GM11168 (cell line): ENCODE results near the gene ARHGAP19.

Source experiments
- in situ Hi-C: fragments of 300-500 bp; cut with MboI; formaldehyde crosslinking; loops from one replicate; pipeline ENCODE4 v1.12.0; 2022; ENCODE audit warnings: low sequenced_read_pairs; ENCODE audit not compliant: unreplicated experiment

ARHGAP19 gene

GRCh38 chr10:97323501-97323900 is 31.1 kb upstream of the ARHGAP19 start:
- in situ Hi-C loops: no loop called here

GRCh38 chr10:97321804-97322190 is 29.4 kb upstream of the ARHGAP19 start:
- in situ Hi-C loops: no loop called here

- in situ Hi-C loops: no loop called here
Observed at GRCh38 chr10:97321032-97321803, 28.8 kb upstream of the ARHGAP19 start.

GRCh38 chr10:97320480-97321031 is 28.1 kb upstream of the ARHGAP19 start:
- in situ Hi-C loops: no loop called here

- in situ Hi-C loops: no loop called here
Observed at GRCh38 chr10:97319671-97320479, 27.4 kb upstream of the ARHGAP19 start.

DNA sequence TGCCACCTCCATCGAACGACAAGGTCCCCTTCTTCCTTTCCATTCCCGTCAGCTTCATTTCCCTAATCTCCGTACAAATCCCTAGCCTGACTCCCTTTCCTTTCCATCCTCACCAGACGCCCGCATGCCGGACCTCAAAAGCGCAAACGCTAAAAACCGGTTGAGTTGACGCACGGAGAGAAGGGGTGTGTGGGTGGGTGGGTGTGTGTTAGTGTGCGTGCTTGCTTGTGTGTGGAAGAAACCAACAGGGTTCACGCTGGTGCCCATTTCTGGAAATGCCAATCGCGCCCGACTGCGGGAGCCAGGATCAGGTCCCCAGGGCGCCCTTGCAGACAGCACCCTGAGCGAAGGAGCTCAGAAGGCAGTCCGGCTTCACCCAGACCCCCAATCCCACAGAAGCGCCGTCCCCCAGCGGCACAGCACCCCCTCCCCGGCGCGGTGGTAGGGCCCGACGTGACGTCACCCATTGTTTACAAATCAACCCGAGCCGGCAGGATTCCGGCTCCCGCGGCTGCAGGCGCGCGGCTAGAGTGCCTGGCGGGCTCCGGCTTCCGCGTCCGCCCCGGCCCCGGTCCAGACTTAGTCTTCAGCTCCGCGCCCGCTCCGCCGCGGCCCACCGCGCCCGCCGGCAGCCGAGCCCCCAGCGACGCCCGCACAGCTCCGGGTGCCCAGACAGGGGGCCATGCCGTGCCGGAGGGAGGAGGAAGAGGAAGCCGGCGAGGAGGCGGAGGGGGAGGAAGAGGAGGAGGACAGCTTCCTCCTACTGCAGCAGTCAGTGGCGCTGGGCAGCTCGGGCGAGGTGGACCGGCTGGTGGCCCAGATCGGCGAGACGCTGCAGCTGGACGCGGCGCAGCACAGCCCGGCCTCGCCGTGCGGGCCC is 26.6 kb upstream of the ARHGAP19 start, which contains the start of gene FRAT1:
Gene FRAT1, plus strand, starts transcription at position 500 of the 880 bp plus-strand sequence. Its CDS starts 183 bp downstream, at position 683.
- in situ Hi-C loops: no loop called here

GRCh38 chr10:97314671-97315070 is 22.2 kb upstream of the ARHGAP19 start:
- in situ Hi-C loops: no loop called here

- in situ Hi-C loops: no loop called here
Observed at GRCh38 chr10:97312897-97313296, 20.5 kb upstream of the ARHGAP19 start.

- in situ Hi-C loops: no loop called here
Observed at GRCh38 chr10:97311111-97311626, 18.7 kb upstream of the ARHGAP19 start.

GRCh38 chr10:97307866-97308780 is 15.7 kb upstream of the ARHGAP19 start:
- in situ Hi-C loops: no loop called here

DNA sequence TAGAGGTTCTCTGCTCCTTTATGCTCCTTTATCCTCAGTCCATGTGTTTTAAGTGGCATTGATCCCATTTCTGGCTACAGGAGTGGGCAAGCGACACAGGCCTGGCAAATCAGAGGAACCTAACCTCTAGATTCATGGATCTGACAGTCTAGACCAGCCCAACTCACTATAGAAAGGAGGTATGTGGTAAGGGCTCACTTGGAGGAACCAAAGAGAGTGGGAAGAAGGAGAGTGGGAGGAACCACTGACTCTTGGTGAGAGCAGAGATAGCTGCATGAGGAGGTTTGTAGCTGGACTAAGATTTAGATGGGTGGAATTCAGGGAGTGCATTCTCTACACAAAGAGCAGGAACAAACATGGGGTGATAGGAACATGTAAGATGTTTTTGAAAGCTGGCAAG is 15.0 kb upstream of the ARHGAP19 start:
- in situ Hi-C loops: no loop called here

- in situ Hi-C loops: no loop called here
Observed at GRCh38 chr10:97302088-97302791, 9.8 kb upstream of the ARHGAP19 start.

GRCh38 chr10:97300980-97301379 is 8.5 kb upstream of the ARHGAP19 start:
- in situ Hi-C loops: no loop called here

GRCh38 chr10:97298223-97298571 is 5.8 kb upstream of the ARHGAP19 start:
- in situ Hi-C loops: no loop called here

DNA sequence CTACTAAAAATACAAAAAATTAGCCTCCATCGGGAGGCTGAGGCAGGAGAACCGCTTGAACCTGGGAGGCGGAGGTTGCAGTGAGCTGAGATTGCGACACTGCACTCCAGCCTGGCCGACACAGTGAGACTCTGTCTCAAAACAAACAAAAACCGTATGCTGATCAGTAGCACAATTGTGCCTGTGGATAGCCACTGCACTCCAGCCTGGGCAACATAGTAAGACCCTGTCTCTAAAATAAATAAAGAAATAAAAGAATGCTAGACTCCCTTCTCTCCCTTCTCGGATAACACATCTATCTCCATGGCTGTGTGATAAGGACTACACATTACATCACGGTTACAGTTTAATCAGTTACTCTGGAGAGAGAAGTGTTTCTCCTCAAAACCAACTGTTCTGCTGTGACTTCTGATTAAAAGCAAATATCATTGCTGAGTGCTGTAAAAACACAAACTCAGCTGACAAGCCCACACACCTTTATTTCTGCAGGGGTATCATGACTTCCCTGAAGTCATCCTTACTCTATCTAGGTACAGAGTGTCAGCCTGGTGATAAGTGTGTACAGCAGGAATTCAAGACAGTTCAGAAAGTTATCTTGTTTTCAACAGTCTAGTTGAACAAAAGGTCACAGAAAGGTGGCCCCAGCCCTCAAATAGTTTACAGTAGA is 5.3 kb upstream of the ARHGAP19 start:
- in situ Hi-C loops: no loop called here

DNA sequence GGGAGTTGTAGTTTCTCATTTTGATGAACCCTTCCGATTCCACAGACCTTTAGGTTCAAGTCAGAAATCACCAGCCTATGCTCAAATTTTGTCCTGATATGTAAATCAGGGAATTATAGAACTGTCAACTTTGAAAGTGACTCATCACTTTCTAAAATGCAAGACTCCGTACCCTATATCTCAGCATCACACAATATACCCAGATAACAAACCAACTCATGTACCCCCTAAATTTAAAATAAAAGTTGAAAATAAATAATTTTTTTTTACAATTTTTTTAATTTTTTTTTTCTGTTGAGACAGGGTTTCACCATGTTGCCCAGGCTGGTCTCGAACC is 393 bp upstream of the ARHGAP19 start:
- in situ Hi-C loops: no loop called here

GRCh38 chr10:97291357-97292096 is 910 bp downstream of the ARHGAP19 start:
- in situ Hi-C loops: no loop called here
